Measurements from ENCODE around the gene RASAL2. TPM values are rescaled to one million over a fixed set of nuclear protein-coding genes. Genes with fewer than 3 reads are reported as not detected.
A peak's percentile ranks its signal among the peaks of the same experiment; 100 is the strongest.

Gene RASAL2
- total RNA-seq, 1 experiment from 2014 or later: 22.2 TPM

- Histone ChIP-seq H3K4me2 (ENCODE audit: insufficient read depth, insufficient read length, low read length) (no peak overlapping the region), H3K79me2 (ENCODE audit: insufficient read depth, low read length) (peaks cover 2% of the 10 kb centered on the region; the same call in 1 of the 2 replicates), H3K9me3 (ENCODE audit: control insufficient read depth, low read depth, low read length) (no peaks in the 10 kb centered on the region)
These were observed 28.4 kb downstream of the RASAL2 start for GRCh38 chr1:178122283-178122682.

More at GRCh38 chr1:178122283-178122682, 28.4 kb downstream of the RASAL2 start:
- Histone ChIP-seq H2AK5ac (ENCODE audit: insufficient read length, low read length) (no peak overlapping the region), H4K5ac (ENCODE audit: insufficient read length, low read depth, low read length) (no peak overlapping the region), H3K14ac (ENCODE audit: insufficient read depth, low read length) (no peak overlapping the region), H3K18ac (ENCODE audit: insufficient read length, low read depth, low read length) (no peak overlapping the region), H4K91ac (ENCODE audit: insufficient read length, low read depth, low read length) (no peak overlapping the region), H3K4ac (ENCODE audit: low read depth, low read length) (no peak overlapping the region), H2BK5ac (ENCODE audit: insufficient read length, low read length) (no peak overlapping the region), H3K4me1 (ENCODE audit: insufficient read depth, low read length) (no peaks in the 10 kb centered on the region; the same call in 1 of the 2 replicates), H4K8ac (replicated peaks; ENCODE audit: insufficient read length, low read depth, low read length) (no peak overlapping the region), H3K79me1 (ENCODE audit: insufficient read depth, low read depth, low read length, poor library complexity, severe bottlenecking) (no peaks in the 10 kb centered on the region), H3K23ac (ENCODE audit: insufficient read length, low read depth, low read length) (no peak overlapping the region), H3K27me3 (ENCODE audit: insufficient read depth, low read length) (no peaks in the 10 kb centered on the region), H3K56ac (ENCODE audit: insufficient read length, low read depth, low read length) (no peak overlapping the region), H2BK12ac (ENCODE audit: insufficient read length, low read depth, low read length) (no peak overlapping the region), H3K23me2 (ENCODE audit: insufficient read length, low read depth, low read length, poor library complexity, severe bottlenecking) (no peaks in the 10 kb centered on the region), H4K20me1 (ENCODE audit: control insufficient read depth, insufficient read depth, insufficient read length) (no peaks in the 10 kb centered on the region), H2AFZ (ENCODE audit: low read length) (no peak overlapping the region), H2BK15ac (ENCODE audit: low read depth, low read length) (no peak overlapping the region), H3K9ac (ENCODE audit: extremely low read depth, insufficient read length, low read length) (no peak overlapping the region), H2BK120ac (ENCODE audit: low read depth, low read length, poor library complexity, severe bottlenecking) (no peak overlapping the region), H2BK20ac (ENCODE audit: low read depth, low read length, poor library complexity, severe bottlenecking) (no peak overlapping the region), H3K27ac (ENCODE audit: insufficient read length, low read depth, low read length) (no peak overlapping the region), H3T11ph (ENCODE audit: low read length) (no peak overlapping the region)
- Mint-ChIP-seq H3K36me3 (ENCODE audit: insufficient read depth in 1 of 3, low read depth in 3 of 3) (peaks cover 21 to 33% (median 25%) of the 10 kb centered on the region in 3 experiments), H3K9me3 (peaks cover 20 to 23% of the 10 kb centered on the region in 2 experiments), H3K4me3 (no peak overlapping the region), H3K4me1 (peaks cover 16 to 22% of the 10 kb centered on the region in 2 experiments), H3K27me3 (ENCODE audit: low read depth) (no peaks in the 10 kb centered on the region), H3K27ac (peak overlapping the region in 2 of 3 experiments; percentile 6 to 71; a peak in 3 of 7 replicates)
- WGBS (ENCODE audit: extremely low coverage, insufficient read length, low lambda C conversion rate): no CpG with 5 or more reads among the region's 1 CpG
- TF ChIP-seq CTCF (conservative IDR thresholded peaks at IDR 0.05): no peak
- DNase-seq: no peak
